LHCN-M2 (cell line): ENCODE results near the gene CLEC4G. TPM values are rescaled to one million over a fixed set of nuclear protein-coding genes. Genes with fewer than 3 reads are reported as not detected.
"Not testable (repeated sequence)": the region's sequence is repeated elsewhere in the genome, so short reads cannot be mapped to it uniquely, and the experiment has no call there.

Experiments used
- DNase-seq: peaks from one replicate; pipeline ENCODE4 v3.0.0-alpha.2; 2012; ENCODE audit warnings: low read depth
- polyA plus RNA-seq: library from polyadenylated mRNA; unstranded; fragments of >200 nt; gene quantifications from one replicate; pipeline ENCODE4 v1.2.1, GENCODE V29; 2012; ENCODE audit warnings: missing spikeins
- total RNA-seq: library from RNA; depleted of rRNA; stranded (reverse); fragments of >200 nt; gene quantifications from 2 replicates; pipeline ENCODE4 v1.2.3, GENCODE V29; 2014; rRNA removed

CLEC4G gene
- not detected in 2 replicates for total RNA-seq
- polyA plus RNA-seq, result not detected

DNA sequence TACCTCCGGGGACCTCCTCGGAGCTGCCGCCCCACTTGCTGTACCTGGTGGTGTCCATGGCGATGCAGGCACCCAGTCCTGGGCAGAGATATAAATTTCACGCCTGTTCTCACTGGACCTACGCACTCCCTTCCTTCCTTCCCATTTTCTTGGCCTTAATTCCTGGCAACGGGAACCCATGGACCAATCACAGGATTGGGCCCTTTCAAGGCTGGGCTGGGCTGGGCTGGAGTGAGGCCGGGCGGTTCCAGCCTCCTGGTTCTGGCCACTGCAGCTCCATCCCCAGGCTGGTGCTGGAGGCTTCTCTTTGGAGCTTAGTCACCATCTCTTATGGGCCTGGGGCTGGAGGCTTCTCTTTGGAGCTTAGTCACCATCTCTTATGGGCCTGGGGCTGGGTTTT, at the start of gene CLEC4G:
Gene CLEC4G (minus strand): TSS at position 66 of the 400 bp plus-strand sequence. CDS start 8 bp downstream, at position 58.
- no peak for DNase-seq

- no peak for DNase-seq
Measured at GRCh38 chr19:7781157-7781556, 49.2 kb upstream of the CLEC4G start.

DNA sequence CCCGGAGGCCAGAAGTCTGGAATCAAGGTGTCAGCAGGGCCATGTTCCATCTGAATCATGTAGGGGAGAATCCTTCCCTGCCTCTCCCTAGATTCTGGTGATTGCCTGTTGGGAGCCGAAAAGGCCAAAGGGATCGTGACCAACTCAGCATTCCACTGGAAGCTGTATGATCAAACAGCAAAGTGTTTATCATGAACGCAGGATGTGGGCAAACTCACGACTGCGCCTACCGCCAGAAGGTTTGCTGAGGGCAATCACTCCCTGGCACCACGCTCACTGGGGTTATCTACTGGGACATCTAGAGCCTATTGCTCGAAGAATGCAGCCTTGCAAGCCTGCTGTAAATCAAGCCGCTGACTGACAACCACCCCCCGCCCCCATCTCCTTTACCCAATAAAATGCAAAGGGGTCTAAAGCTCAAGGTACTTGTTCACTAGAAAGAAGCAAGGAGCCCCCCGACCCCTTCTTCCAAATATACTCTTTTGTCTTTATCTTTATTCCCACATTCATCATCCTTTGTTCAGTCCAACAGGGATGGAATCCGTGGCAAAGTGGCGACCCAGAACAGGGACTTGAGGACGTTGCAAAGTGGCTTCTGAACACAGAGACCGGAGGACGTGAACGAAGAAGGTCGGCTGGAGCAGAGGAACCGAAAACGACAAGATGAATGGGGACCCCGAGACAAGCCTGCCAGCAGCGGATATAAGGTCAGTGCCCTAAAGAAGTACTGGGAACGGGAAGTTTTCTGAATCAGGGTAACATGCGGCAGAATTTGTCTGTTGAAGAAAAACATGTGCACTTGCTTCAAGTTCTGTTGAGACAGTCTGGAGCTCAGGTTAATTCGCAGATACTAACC, 47.9 kb upstream of the CLEC4G start:
- DNase-seq, result no peak

DNA sequence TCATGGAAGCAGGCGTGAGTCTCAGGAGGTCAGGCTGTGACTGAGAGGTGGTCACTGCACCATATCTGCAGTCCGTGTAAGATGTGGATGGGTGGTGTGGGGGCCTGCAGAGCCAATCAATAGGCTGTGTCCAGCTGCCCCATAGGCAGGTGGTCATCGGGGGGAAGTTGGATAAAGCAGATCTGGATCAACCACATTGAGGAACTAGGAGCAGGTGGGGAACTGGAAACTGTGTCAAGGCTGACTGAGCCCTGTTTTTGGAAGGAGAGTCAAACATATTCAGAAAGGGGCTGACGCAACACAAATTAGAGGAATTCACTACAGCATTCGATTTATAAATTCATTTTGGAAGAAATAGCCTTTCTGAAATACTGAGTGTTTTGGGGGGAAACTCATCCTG, 46.2 kb upstream of the CLEC4G start:
- no peak for DNase-seq

GRCh38 chr19:7775761-7776160, 43.9 kb upstream of the CLEC4G start:
- no peak for DNase-seq

DNA sequence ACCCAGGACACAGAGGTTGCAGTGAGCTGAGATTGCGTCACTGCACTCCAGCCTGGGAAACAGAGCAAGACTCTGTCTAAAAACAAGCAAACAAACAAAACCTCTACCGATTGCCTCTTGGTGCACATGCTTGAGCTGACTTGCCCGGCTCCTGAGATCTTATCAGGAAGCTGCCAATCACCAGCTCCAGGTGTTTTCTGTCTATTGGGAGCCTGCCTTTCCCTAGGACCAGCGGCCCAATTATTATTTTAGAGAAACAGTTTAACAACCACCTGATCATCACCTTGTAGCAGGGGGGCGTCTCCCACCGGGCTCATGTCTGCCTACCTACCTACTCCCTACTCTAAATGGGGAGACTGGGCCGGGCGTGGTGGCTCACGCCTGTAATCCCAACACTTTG, 41.9 kb upstream of the CLEC4G start:
- DNase-seq, result no peak

GRCh38 chr19:7772752-7773291, 40.9 kb upstream of the CLEC4G start:
- no peak for DNase-seq

- DNase-seq, result no peak
Measured at GRCh38 chr19:7771072-7771471, 39.2 kb upstream of the CLEC4G start.

DNA sequence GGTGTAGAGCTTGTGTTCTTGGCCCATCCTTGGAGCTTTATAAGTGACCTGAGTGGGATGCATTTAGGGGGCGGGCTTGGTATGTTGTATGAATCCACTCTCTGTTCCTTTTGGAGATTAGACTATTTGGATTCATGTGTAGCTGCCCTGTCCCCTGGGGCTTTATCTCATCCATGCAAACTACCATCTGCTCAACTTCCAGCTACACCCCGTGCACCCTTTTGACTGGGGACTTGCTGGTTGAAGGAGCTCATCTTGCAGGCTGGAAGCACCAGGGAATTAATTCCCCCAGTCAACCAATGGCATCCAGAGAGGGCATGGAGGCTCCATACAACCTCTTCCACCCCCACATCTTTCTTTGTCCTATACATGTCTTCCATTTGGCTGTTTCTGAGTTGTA, 37.3 kb upstream of the CLEC4G start:
- DNase-seq, result no peak

DNA sequence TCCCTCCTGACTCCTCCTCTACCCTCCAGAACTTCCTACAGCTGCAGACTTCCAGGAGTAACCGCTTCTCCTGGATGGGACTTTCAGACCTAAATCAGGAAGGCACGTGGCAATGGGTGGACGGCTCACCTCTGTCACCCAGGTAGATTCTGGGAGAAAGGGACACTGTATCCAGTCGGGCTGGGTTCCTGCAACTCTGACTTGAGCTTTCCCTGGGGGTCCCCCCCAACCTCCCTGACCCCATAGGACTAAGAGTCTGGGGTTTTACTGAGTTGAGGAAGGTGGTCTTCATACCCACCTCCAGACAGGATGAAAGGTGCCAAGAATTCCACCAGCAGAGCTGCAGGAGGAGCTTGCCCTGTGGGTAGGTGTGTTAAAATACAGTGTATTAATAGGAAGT, 35.6 kb upstream of the CLEC4G start:
- no peak for DNase-seq

GRCh38 chr19:7766535-7766934, 34.6 kb upstream of the CLEC4G start:
- DNase-seq, result no peak

DNA sequence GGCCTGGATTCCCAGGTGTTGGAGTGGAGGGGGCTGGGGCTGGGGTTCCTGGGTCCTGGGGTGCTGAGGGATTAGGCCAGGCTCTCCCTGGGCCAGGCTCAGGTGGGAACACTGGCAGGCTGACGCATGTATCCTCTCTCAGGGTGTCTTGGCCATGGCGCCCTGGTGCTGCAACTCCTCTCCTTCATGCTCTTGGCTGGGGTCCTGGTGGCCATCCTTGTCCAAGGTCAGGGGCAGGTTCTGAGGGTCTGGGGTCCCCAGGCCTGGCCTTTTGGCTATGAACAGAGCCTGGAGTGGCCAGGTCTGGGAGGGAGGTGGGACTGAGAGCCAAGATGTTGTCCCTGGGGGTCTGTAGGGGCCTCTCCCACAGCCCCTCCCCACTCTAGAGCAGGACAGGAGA, 33.1 kb upstream of the CLEC4G start:
- not testable (repeated sequence) for DNase-seq

DNA sequence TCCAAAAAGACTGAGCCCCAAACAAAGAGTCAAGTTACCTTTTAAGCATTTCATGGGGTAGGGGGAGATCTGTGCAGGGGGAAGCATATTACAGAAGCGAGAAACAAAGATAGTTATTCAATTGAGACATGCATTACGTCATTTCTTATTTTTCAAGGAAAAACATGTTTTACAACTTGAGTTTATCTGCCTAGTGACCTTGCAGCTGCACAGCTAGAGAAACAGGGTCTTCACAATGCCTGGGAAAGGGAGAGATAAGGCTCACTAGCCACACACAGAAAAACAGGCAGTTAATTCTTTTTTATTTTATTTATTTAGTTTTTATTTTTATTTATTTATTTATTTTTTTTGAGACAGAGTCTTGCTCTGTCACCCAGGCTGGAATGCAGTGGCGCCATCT, 32.2 kb upstream of the CLEC4G start:
- not testable (repeated sequence) for DNase-seq

- DNase-seq, result no peak
Measured at GRCh38 chr19:7763696-7764095, 31.8 kb upstream of the CLEC4G start.

- DNase-seq, result no peak
Measured at GRCh38 chr19:7762719-7763293, 30.9 kb upstream of the CLEC4G start, which contains the start of gene CLEC4M. Gene CLEC4M, plus strand, starts transcription at chr19:7763243. Its CDS starts 24 bp downstream, at chr19:7763267.

DNA sequence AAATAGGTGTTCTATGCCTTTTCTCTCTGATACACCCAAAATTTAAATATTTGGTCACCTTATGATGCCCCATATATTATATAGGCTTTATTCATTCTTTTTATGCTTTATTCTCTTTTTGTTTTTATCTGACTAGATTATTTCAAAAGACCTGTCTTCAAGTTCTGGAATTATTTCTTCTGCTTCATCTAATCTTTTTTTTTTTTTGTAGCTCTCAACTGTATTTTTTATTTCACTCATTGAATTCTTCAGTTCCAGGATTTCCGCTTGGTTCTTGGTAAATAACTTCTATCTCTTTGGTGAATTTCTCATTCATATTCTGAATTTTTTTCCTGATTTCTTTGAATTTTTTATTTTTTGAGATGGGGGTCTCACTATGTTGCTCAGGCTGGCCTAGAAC, 27.2 kb upstream of the CLEC4G start:
- no peak for DNase-seq

DNA sequence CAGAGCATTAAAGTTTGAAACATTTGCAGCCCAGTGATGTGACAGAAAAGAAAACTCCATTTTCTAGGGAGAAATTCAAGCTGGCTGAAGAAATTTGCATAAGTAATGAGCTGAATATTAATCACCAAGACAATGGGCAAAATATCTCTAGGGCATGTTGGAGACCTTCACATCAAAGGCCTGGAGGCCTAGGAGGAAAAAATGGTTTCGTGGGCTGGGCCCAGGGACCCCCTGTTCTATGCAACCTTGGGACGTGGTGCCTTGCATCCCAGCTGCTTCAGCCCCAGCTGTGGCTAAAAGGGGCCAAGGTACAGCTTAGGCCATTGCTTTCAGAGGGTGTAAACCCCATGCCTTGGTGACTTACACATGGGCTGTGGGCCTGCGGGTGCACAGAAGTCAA, 25.4 kb upstream of the CLEC4G start:
- DNase-seq, result no peak

DNA sequence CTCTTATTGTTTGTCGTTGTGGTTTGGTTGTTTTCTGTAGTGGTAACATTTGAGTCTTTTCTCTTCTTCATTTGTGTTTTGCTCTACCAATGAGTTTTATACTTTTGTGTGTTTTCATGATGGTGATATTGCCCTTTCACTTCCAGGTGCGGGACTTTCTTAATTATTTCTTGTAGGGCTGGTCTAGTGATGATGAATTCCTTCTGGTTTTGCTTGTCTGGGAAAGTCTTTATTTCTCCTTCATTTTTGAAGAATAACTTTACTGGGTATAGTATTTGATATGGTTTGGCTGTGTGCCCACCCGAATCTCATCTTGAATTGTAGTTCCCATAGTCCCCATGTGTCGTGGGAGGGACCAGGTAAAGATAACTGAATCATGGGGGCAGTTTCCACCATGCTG, 24.3 kb upstream of the CLEC4G start:
- no peak for DNase-seq

- DNase-seq, result no peak
Measured at GRCh38 chr19:7751157-7751783, 19.4 kb upstream of the CLEC4G start.

- peak; percentile 18 for DNase-seq
Measured at GRCh38 chr19:7748756-7749155, 16.8 kb upstream of the CLEC4G start.

- DNase-seq, result no peak
Measured at GRCh38 chr19:7748171-7748570, 16.3 kb upstream of the CLEC4G start.
